GM19328 (cell line): ENCODE results near the gene OR10H1.
"Not testable (repeated sequence)": the region's sequence is repeated elsewhere in the genome, so short reads cannot be mapped to it uniquely, and the experiment has no call there.

ENCODE experiments used
- ATAC-seq: cut with Tn5 transposase; IDR thresholded peaks from one replicate; pipeline ENCODE4 v1.9.1; 2021; ENCODE audit warnings: mild to moderate bottlenecking, moderate library complexity; ENCODE audit not compliant: unreplicated experiment

The OR10H1 gene

DNA sequence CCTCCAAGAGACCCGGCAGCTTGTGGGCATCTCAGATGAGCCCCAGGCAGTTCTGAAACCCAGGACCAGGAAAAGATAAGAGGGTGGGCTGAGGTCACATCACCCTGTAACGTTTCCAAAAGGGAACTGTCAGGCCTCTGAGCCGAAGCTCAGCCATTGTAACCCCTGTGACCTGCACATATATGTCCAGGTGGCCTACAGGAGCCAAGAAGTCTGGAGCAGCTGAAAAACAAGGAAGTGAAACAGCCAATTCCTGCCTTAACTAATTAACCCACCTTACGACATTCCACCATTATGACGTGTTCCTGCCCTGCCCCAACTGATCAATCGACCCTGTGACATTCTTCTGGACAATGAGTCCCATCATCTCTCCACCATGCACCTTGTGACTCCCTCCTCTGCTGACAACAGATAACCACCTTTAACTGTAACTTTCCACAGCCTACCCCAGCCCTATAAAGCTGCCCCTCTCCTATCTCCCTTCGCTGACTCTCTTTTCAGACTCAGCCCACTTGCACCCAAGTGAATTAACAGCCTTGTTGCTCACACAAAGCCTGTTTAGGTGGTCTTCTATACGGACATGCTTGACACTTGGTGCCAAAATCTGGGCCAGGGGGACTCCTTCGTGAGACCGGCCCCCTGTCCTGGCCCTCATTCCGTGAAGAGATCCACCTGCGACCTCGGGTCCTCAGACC is 13.3 kb upstream of the OR10H1 start:
- ATAC-seq: not testable (repeated sequence)

DNA sequence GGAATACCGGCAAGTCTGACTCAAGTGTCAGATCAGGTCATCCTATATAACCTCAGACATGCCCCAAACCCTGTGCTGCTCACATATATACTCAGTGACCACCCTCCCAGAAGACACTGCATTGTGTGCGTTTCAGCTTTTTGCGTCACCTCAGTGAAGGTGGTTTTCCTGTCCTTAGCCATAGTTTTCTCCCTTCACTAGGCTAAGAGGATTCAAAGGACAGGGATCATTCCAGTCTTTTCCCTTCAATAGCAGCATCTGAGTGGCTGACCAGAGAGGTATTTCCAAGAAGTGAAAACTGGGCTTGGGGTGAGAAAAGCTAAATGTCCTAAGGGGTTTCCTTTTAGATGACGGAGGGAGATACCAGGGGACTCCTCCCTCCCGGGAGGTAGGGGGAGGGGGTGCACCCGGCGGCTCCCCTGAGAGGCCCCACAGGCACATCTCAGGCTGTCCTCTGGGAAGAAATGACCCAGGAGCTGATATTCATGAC is 12.7 kb upstream of the OR10H1 start:
- ATAC-seq: no peak

DNA sequence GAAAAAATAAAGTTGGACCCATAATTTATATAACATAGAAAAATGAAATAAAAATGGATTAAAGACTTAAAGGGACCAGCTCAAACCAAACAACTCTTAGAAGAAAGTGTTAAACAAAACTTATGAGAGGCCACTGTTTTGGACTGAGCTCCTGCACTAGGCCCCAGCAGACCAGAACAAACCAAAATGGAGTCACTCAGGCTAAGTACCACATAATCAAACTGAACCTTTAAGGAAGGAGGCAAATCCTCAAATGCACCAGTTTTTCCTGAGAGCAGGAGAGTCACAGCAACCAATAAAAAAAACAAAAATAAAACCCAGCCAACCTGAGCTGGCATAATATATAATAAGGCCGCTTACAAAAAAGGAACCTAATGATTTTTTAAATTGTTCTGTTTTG is 10.3 kb upstream of the OR10H1 start:
- ATAC-seq: no peak

DNA sequence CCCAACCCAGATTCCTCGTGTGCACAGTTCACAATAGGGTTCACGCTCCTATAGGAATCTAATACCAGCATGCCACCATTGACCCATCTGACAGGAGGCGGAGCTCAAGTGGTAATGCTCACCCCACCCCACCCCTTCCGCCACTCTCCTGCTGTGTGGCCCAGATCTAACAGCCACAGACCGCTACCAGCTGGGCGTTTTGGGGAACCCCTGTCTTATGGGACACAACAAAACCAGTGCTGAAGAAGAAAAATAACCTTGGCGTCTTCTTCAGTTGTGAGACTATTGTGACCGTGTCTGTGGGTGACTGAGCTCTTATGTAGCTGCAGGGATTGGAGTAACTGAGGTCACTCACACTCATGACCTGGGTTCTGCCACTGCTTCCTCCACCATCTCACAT is 5.2 kb upstream of the OR10H1 start:
- ATAC-seq: no peak

DNA sequence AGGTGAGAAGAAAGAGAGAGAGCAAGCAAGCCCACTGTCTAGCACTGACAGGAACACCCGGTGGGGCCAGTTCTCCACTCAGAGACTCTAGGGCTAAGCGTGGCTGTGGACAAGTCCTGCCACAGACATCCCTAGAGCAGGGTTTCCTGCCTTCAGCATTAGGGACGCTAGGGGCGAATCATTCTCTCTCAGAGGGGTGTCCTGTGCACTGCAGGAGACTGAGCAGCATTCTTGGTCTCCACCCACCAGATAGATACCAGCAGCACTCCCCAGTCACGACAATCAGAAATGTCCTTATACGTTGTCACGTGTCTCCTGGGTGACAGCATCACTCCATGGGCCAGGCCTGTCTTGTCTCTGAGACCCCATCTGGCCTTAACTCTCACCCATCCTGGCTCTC is 1.5 kb downstream of the OR10H1 start:
- ATAC-seq: no peak

DNA sequence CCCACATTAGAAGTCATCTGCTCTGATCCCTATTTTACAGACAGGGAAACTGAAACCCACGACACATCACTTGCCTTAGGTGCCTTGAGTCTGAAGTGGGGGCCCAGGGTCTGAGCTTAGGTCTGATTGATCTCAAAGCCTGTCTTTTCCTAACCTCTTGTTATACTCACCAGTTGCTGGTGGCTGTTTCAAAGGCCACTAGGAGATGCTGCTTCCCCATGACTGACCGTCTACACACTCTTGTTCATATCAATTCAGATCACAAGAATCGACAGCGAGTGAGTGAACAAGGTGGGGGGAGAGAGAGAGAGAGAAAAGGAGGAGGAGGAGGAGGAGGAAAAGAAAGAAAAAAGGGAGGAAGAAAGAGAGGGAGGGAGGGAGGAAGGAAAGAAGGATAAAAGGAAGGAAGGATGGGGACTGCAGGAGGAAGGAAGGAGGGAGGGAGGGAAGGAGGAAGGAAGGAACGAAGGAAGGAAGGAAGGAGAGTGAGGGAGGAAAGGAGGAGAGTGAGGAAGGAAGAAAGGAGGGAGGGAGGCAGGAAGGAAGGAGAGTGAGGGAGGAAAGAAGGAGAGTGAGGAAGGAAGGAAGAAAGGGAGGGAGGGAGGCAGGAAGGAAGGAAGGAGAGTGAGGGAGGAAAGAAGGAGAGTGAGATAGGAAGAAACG is 3.3 kb downstream of the OR10H1 start:
- no peak for ATAC-seq

DNA sequence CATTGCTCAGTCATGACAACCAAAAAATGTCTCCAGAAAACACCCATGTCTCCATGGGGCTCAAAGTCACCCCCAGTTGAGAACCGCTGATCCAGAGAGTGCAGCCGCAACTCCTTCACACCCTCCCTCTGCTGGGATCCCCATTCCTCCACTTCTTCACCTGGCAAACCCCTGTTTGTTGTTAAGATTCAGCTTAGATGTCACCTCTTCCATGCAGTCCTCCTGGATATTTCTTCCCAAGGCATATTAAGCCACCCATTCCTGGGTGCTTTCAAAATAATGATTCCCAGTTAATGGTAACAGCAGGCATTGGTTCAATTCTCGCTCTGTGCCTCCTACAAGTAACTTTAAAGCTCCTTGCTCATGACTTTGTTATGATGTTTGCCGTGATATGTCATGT is 4.0 kb downstream of the OR10H1 start:
- no peak for ATAC-seq

DNA sequence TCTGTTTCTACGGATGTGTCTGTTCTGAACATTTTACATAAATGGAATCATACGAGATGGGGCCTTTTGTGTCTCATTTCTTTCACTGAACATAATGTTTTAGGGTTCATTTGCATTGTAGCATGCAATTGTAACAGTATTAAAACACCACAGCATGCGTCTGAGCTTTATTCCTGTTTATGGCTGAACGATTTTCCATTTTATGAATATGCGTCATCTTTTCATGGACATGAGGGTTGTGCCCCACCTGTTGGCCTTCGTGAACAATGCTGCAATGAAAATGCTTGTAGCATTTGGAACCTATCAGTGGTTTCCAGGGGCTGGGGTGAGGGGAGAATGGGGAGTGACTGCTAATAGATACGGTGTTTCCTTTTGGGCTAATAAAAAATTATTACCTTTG is 5.1 kb downstream of the OR10H1 start:
- no peak for ATAC-seq

DNA sequence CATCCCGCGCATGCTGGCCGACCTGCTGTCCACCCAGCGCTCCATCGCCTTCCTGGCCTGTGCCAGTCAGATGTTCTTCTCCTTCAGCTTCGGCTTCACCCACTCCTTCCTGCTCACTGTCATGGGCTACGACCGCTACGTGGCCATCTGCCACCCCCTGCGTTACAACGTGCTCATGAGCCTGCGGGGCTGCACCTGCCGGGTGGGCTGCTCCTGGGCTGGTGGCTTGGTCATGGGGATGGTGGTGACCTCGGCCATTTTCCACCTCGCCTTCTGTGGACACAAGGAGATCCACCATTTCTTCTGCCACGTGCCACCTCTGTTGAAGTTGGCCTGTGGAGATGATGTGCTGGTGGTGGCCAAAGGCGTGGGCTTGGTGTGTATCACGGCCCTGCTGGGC is 21.2 kb downstream of the OR10H1 start:
- ATAC-seq: not testable (repeated sequence)

DNA sequence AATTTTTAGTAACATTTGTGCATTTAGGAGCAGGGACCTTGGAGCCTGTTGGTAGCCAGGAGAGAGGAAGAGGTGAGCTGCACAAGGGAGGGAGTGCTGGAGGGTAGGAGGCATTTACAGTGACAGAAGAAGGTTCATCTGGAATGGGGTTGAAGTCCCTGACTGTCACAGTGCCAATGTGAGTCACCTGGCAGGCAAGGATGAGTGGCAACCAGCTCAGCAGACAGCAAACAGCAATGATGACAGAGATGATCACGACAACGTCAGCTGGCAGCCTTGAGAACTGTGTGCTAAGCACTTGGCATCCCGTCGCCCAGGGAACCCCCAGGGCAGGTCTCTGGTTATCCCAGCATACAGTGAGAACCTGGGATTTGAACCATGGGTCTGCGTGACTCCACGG is 25.4 kb downstream of the OR10H1 start:
- ATAC-seq: no peak

DNA sequence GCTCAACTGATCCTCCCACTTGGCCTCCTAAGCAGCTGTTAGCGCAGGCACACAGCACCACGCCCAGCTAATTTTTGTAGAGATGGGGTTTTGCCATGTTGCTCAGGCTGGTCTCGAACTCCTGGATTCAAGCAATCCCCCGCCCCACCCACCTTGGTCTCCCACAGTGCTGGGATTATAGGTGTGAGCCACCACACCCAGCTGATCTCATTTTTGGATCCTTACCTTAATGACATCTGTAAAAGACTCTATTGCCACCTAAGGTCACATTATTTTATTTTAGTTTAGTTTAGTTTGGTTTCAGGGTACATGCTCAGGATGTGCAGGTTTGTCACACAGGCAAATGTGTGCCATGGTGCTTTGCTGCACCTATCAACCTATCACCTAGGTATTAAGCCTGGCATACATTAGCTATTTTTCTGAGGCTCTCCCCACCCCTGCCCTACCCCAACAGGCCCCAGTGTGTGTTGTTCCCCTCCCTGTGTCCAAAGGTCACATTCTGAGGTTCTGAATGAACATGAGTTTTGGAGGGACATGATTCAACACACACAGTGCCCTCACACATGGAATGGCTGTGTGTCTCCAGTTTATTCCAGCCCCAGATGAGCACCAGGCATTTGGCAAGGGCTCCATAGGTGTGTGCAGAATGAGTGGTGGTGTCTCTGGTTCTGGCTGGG is 26.7 kb downstream of the OR10H1 start:
- ATAC-seq: no peak

DNA sequence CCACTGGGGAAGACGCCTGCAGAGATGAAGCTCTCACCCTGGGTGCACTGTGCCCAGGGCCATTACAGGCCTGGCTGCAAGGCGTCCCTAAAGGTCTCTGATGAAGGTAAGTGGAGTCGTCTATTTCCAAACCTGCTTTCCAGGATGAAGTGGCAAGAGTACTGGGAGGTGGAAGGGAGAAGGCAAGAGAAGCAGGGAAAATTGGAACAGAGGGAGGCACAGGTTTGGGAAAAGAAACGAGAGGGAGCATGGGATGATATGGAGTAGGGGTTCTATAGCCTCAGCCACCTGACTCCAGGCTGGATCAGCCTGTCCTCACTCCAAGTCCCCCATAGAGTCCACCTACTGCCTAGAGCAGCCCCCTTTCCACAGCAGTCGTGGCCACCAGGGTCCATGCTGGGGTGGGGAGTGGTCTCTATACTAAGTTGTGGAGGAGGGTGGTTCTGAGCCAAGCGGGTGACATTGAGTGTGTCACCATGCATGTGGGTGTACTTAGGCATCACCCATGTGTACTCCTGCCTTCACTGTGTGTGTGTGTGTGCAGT is 27.8 kb downstream of the OR10H1 start, which contains the start of gene OR10H5:
Gene OR10H5, plus strand, starts transcription at position 51 of the 545 bp plus-strand sequence. CDS start 6,388 bp downstream, outside the sequence.
- no peak for ATAC-seq

DNA sequence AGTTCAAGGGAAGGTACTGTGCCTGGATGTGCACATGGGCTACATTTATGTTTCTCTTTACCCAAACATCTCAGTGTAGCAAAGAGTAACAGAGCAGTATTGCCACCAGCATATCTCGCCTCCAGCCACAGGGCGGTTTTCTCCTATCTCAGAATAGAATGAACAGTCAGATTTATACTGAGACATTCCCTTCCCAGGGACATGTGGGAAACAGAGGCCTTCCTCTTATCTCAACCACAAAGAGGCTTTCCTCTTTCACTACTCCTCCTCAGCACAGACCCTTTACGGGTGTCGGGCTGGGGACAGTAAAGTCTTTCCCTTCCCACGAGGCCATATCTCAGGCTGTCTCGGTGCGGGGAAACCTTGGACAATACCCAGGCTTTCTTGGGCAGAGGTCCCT is 32.6 kb downstream of the OR10H1 start:
- ATAC-seq: not testable (repeated sequence)

DNA sequence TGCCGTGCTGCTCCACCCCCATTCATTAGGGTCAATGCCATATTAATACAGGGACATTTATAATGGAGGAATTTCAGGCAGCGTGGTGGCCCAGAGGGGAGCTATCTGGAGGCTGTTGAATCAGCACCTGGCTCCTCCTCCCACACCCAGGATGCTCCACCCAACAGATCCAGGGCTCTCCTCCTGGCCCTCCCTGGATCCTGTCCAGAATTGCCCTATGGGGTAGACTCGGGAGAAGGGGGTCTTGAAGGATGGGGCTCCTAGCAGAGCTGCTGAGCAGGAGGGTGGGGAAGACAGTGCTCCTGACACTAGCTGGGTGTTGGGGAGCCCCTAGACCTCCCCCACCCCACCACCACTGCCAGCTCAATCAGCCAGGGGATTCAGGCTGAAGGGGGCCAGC is 33.3 kb downstream of the OR10H1 start:
- ATAC-seq: no peak

DNA sequence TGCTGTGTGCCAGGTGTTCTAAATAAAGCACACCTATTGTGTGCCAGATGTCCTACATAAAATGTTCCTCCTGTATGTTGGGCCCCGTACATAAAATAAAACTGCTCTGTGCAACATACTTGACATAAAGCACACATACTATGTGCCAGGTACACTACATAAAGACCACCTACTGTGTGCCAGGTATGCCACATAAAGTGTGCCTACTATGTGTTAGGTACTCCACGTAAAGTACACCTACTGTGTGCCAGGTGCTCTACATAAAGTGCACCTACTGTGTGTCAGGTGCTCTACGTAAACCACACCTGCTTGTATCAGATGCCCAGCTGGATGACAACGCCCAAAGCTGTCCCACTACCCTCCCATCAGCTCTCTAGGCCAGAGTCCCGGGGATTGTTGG is 33.8 kb downstream of the OR10H1 start:
- no peak for ATAC-seq

DNA sequence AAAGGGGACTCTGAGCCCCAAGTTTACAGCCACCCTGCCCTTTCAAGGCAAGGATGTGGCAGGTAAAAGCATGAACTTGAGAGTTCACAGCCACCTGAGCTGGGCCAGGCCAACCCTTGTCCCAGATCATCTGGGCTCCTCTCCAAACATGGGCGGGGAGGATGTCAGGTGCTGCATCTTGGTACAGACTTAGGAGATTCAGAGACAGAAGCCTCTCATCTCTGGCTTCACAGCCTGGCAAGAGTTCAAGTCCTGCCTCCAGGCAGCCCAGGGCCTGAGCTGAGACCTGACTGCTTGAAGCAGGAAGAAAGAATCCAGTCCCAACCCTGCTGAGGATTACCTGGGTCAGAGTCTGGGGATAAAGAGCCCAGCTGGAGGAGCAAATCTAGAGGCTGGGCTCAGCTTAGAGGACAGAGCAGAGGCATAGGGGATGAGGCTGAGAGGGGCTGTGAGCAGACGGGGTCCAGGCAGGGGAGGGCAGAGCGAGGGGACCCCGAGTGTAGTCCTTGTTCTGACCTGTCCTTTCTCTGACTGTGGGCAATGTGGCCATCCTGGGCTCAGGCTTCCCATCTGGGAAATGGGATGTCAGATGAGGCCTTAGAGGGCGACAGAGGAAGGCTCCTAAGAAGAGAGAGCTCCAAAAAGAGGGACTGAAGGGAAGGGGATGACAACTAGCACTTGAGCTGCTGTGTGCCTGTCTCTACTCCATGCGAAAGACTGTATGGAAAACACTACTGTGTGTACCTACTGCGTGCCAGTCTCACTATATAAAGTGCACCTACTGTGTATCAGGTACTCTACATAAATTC is 34.6 kb downstream of the OR10H1 start:
- no peak for ATAC-seq

DNA sequence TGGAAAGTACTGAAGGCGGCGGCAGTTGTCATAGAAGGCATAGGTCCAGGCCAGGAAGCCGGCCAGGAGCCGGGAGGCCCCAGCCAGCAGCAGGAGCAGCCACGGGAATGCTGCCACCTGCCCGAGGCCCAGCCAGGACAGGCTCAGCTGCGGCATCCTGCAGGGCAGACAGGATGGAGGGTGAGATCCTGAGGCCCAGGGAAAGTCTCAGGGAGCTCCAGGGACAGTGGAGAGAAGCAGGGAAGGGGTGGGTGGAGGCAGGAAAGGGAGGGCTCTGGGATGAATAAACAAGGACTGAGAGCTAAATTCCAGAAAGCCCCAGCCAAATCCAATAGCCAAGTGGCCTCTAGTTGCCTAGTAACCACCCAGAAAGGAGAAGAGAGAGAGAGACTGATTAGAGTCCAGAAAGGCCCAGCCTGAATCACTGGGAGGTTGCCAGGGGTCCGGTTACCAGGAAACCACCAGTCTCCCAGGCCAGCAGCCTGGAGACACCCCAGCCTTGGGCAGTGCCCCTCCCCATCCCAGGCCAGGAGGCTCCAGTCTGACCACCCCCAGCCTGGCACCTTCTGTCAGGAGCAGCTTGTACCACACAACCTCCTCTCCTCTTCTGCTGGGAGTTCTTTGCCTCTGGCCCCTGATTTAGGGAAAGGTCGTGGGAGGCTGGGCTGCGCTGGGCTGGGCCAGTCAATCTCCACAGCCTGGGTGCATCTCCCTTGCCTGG is 35.5 kb downstream of the OR10H1 start:
- ATAC-seq: no peak

DNA sequence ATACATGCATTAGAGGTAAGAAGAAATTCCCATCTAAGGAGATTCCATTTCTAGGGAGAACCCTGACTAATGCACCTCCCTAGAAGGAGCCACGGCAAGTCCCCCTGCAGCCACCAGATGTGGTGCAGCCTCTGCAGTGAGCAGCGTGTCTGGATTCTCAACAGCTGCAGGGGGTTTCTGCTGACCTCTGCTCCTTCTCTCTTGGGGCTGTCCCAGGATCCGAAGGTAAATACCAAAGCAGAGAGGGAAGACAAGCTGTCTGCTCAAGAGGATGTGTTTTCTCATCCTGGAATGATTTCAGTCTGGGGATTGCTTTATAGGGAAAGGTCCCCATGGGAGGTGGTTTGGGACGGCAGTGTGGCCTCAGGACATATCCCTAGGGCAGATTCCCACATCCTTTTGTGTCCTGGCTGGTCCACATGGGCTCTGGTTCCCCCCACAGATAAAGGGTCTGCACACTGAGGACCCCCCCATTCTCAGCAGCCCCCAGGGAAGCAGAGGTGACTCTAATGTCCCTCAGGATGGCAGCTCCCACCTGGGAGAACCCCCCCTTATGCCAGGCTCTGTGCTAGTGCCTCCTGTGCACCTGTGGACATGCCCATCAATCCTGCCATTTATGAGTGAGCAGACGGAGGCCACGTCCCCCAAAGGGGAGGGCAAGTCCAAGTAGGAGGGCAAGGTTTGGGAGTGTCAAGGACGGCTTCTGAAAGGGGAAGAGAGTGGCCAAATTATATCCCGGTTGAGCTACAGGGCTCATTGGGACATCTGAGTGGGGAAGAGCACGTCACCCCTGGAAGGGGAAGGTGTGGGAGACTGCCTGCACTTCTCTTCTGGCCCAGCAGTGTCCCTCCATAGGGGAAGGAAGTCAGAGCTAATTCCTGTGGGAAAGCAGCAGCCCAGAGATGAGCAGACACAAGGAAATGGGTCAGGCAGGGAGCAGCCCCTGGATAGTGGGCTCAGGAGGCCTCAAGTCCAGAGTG is 38.2 kb downstream of the OR10H1 start:
- no peak for ATAC-seq

DNA sequence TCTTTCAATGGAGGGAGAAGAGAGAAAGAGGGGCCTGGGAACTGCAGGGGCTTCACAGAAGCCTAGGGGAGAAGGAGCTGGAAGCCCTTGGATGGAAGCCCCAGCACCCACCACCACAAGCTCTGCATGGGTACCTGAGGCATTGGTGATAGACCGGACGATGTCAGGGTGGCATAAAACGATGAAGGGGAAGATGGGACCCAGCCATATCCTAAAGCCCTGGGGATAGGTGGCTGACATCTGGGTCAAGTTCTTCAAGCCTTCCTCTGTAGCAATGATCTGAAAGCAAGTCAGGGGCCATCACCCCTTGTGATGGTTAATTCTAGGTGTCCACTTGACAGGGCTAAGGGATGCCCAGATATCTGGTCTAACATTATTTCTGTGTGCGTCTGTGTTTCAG is 39.2 kb downstream of the OR10H1 start:
- ATAC-seq: no peak
